IPS-18c (cell line): ENCODE results near the gene FBLN7.
"Not testable (repeated sequence)": the region's sequence is repeated elsewhere in the genome, so short reads cannot be mapped to it uniquely, and the experiment has no call there.

Source experiments
- H3K4me3 ChIP-seq: 2 replicates; pipeline ENCODE4 v1.7.0; 2013; ENCODE audit warnings: low read depth, mild to moderate bottlenecking, low read length, moderate library complexity; ENCODE audit not compliant: insufficient read depth
- H3K9me3 ChIP-seq: one replicate; pipeline ENCODE4 v1.6.1; 2013; ENCODE audit warnings: mild to moderate bottlenecking, low read length, moderate library complexity; ENCODE audit not compliant: control insufficient read depth, insufficient read depth

The FBLN7 gene

GRCh38 chr2:112138159-112139032 is at the start of gene FBLN7:
TSS of gene FBLN7 (plus strand) at chr2:112138385. CDS start at chr2:112138656, 271 bp downstream.
- Histone ChIP-seq H3K9me3 (no peaks in the 10 kb centered on the region), H3K4me3 (peak within 1 kb of the TSS; percentile 41)

GRCh38 chr2:112089375-112089774 is 48.8 kb upstream of the FBLN7 start:
- no peaks in the 10 kb centered on the region for H3K9me3 ChIP-seq
- H3K4me3 ChIP-seq: no peak overlapping the region

GRCh38 chr2:112092286-112093041 is 45.7 kb upstream of the FBLN7 start:
- H3K4me3 ChIP-seq: no peak overlapping the region
- H3K9me3 ChIP-seq: no peaks in the 10 kb centered on the region

GRCh38 chr2:112093216-112093615 is 45.0 kb upstream of the FBLN7 start:
- Histone ChIP-seq H3K4me3 (no peak overlapping the region), H3K9me3 (no peaks in the 10 kb centered on the region)

GRCh38 chr2:112095681-112096080 is 42.5 kb upstream of the FBLN7 start:
- Histone ChIP-seq H3K9me3 (peaks cover 2% of the 10 kb centered on the region), H3K4me3 (no peak overlapping the region)

DNA sequence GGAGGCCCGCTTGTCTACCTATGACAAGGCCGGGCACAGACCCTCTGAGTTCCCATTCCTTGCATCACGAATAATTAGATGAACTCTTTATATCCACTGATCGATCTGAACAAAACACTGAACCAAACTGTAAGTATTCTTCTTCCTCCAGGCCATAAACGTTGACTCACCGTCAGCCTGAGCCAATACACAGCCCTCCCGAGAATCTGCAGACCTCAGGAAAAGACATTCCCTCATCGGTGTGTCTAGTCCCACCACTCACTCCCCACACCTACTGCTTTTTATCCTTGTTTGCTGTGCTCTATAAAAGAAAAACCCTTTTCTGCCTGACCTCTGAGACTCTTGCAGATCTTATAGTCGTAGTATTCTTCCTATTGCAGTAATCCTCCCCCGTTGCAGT is 42.1 kb upstream of the FBLN7 start:
- Histone ChIP-seq H3K4me3 (no peak overlapping the region), H3K9me3 (peaks cover 2% of the 10 kb centered on the region)

DNA sequence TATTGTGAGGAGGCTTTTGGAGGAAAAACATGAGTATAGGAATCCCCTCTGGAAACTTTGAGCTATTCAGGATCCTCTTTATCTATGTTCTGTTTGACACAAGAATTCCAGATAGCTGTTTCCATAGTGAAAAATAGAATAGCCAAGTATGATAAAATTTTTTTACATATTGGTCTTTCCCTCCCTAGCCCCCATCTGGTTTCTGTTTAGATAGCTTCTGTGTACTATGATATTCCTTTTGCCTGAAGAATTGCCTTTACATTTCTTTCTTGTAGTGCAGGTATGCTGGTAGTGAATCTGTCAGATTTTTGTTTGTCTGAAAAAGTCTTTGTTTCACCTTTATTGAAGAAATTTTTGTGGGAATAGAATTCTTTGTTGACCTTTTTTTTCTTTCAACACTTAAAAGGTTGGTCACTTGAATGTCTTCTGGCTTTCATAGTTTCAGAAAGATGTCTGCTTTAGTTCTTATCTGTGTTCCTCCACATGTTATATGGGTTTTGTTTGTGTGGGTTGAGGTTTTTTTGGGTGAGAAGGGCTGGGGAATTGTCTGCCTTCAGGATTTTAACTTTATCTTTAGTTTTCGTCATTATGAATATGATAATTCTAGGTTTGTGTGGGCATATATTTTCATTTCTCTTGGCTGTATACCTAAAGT is 29.9 kb upstream of the FBLN7 start:
- no peaks in the 10 kb centered on the region for H3K9me3 ChIP-seq

GRCh38 chr2:112109278-112109677 is 28.9 kb upstream of the FBLN7 start:
- Histone ChIP-seq H3K4me3 (no peak overlapping the region), H3K9me3 (no peaks in the 10 kb centered on the region)

More for the DNA sequence above, 29.9 kb upstream of the FBLN7 start:
- no peak overlapping the region for H3K4me3 ChIP-seq

GRCh38 chr2:112110966-112111365 is 27.2 kb upstream of the FBLN7 start:
- Histone ChIP-seq H3K9me3 (no peaks in the 10 kb centered on the region), H3K4me3 (no peak overlapping the region)

DNA sequence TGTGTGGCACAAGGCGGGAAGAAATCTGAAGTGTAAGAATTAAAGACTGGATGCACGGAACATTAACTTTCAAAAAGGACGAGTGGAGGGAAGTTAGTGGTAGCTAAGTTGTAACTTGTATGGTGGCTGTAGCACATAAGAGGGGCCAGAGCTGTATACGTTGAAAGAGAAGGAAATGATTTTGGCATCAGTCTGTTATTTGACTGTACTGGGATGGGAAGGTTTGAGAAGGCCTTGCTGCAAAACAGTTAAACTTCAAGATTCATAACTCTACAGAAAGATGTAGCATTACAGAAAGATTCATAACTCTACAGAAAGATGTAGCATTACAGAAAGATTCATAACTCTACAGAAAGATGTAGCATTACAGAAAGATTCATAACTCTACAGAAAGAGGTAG is 24.8 kb upstream of the FBLN7 start:
- H3K9me3 ChIP-seq, H3K4me3 ChIP-seq: not testable (repeated sequence)

DNA sequence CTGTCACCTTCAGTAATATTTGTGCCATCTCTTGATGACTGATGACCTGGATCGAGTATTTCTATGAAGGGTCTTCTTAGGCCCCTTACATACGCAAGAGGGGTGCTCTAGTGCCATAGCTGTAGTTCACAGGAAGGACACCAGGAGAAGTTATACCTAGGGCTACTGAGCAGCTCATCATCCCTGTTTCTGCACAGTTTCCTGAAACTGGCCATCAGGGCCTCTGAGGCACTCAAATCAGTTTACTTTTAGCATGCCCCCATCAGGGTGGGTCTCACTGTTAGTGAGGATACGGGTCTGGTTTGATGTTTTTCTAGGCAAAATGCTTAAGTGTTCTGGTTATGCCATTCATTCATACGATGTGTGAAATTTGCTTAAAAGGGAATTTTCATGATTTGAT is 20.0 kb upstream of the FBLN7 start:
- Histone ChIP-seq H3K9me3 (no peaks in the 10 kb centered on the region), H3K4me3 (no peak overlapping the region)

GRCh38 chr2:112121682-112122254 is 16.4 kb upstream of the FBLN7 start:
- no peaks in the 10 kb centered on the region for H3K9me3 ChIP-seq
- no peak overlapping the region for H3K4me3 ChIP-seq

GRCh38 chr2:112129060-112129459 is 9.1 kb upstream of the FBLN7 start:
- H3K9me3 ChIP-seq: no peaks in the 10 kb centered on the region
- no peak overlapping the region for H3K4me3 ChIP-seq

GRCh38 chr2:112133344-112133743 is 4.8 kb upstream of the FBLN7 start:
- no peak overlapping the region for H3K4me3 ChIP-seq
- no peaks in the 10 kb centered on the region for H3K9me3 ChIP-seq

DNA sequence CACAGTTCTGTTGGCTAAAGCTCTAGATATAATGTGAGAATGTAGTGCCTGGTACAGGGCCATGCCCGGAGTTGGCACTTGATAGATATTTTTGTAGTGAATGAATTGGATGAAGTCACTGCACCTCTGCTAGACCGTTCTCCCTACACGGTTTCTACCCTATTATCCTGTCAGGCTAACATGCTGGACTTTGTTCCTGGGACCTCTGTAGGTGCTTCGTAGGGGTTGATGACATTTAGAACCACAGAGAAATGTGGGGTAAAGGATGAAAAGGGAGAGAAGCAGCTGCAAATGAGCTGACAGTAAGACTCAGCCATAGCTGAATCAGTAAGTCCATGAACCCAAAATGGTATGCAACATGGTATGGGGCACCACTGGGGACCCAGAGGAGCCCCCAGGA is 4.1 kb upstream of the FBLN7 start:
- no peak overlapping the region for H3K4me3 ChIP-seq
- no peaks in the 10 kb centered on the region for H3K9me3 ChIP-seq

GRCh38 chr2:112136096-112136495 is 2.1 kb upstream of the FBLN7 start:
- Histone ChIP-seq H3K4me3 (no peak overlapping the region), H3K9me3 (no peaks in the 10 kb centered on the region)

DNA sequence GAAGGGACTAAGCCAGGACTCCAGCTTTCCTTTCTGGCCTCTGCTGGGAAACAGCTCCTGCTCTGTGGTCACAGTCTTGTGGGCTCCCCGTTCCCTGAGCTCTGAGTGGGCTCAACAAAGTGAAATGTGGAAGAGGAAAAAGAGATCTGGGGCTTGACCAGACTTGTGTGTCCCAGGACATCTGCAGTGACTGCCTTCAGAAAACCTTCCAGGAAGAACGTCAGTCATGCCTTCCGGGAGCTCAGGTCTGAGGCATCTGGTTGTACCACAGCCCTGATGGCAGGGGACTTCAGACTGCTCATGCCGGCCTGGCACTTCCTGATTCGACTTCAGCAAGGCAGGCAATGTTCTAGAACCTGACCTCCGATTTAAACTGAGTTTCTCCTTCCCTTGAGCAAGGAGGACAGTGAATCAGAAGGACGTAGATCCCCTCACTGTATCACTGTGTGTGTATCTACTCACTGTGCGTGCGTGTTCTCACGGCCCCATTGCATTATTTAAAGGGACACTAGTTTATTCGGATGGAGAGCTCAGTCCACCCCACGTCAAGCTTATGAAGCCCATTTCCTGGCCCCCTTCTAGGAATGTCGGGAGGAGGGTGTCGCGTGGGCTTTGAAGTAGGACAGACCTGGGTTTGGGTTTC is 548 bp upstream of the FBLN7 start:
- H3K9me3 ChIP-seq: no peaks in the 10 kb centered on the region
- H3K4me3 ChIP-seq: peak overlapping the region; percentile 41; the same call in 1 of the 2 replicates
